ENCODE results near the gene MYO10. TPM values are rescaled to one million over a fixed set of nuclear protein-coding genes. Genes with fewer than 3 reads are reported as not detected.

MYO10 gene
- total RNA-seq, 2 experiments from 2014 or later = 0.03 to 1.7 TPM

GRCh38 chr5:16880547-16880946 lies 55.5 kb downstream of the MYO10 start:
- Histone ChIP-seq H3K27ac (ENCODE audit: low read depth, low read length, poor library complexity, severe bottlenecking) (no peak overlapping the region), H3K36me3 (ENCODE audit: insufficient read depth, low read length) (no peaks in the 10 kb centered on the region), H3K4me1 (ENCODE audit: insufficient read depth, low read length, poor library complexity, severe bottlenecking) (no peaks in the 10 kb centered on the region), H3K79me2 (ENCODE audit: insufficient read depth, low read depth, low read length) (no peaks in the 10 kb centered on the region), H3K9me2 (ENCODE audit: insufficient read depth, low read length) (no peaks in the 10 kb centered on the region), H4K20me1 (ENCODE audit: insufficient read depth, low read length) (no peaks in the 10 kb centered on the region), H2AFZ (ENCODE audit: low read length) (no peak overlapping the region), H3K4me2 (ENCODE audit: low read length) (no peak overlapping the region), H3K4me3 (ENCODE audit: low read depth, low read length, poor library complexity, severe bottlenecking) (no peak overlapping the region), H3K9me3 (ENCODE audit: low read length) (no peaks in the 10 kb centered on the region)
- BruUV-seq (replicated peaks) = no TSS peak
- POLR2A ChIA-PET = no interaction called here
- intact Hi-C loops (cut with micrococcal nuclease; ENCODE audit: unreplicated experiment) = no loop called here
- no peak for DNase-seq (ENCODE audit: low spot score)
- CTCF ChIA-PET (ENCODE audit: unreplicated experiment) = no interaction called here
- TF ChIP-seq EZH2phosphoT487 (IDR thresholded peaks at IDR 0.05; ENCODE audit: borderline replicate concordance, low read depth, low read length) (no peak), CTCF (conservative IDR thresholded peaks at IDR 0.05; ENCODE audit: low read length) (no peak)

GRCh38 chr5:16879650-16880049 lies 56.4 kb downstream of the MYO10 start:
- DNase-seq (ENCODE audit: low spot score) = no peak
- H3K9me3 ChIP-seq (ENCODE audit: low read length) = no peaks in the 10 kb centered on the region
- H3K27ac ChIP-seq (ENCODE audit: low read depth, low read length, poor library complexity, severe bottlenecking) = no peak overlapping the region
- no peak for TF ChIP-seq CTCF (conservative IDR thresholded peaks at IDR 0.05; ENCODE audit: low read length)
- TF ChIP-seq EZH2phosphoT487 (IDR thresholded peaks at IDR 0.05; ENCODE audit: borderline replicate concordance, low read depth, low read length) = no peak
- CTCF ChIA-PET (ENCODE audit: unreplicated experiment) = no interaction called here
- BruUV-seq (replicated peaks) = no TSS peak
- H3K36me3 ChIP-seq (ENCODE audit: insufficient read depth, low read length) = no peaks in the 10 kb centered on the region
- intact Hi-C loops (cut with micrococcal nuclease; ENCODE audit: unreplicated experiment) = no loop called here
- no peaks in the 10 kb centered on the region for H4K20me1 ChIP-seq (ENCODE audit: insufficient read depth, low read length)
- no peak overlapping the region for H3K4me2 ChIP-seq (ENCODE audit: low read length)
- H3K4me3 ChIP-seq (ENCODE audit: low read depth, low read length, poor library complexity, severe bottlenecking) = no peak overlapping the region
- no peaks in the 10 kb centered on the region for H3K4me1 ChIP-seq (ENCODE audit: insufficient read depth, low read length, poor library complexity, severe bottlenecking)
- H3K9me2 ChIP-seq (ENCODE audit: insufficient read depth, low read length) = no peaks in the 10 kb centered on the region
- H2AFZ ChIP-seq (ENCODE audit: low read length) = no peak overlapping the region
- no peaks in the 10 kb centered on the region for H3K79me2 ChIP-seq (ENCODE audit: insufficient read depth, low read depth, low read length)
- POLR2A ChIA-PET = interaction anchor here (0.6 kb wide), 1 partner anchor 1275 kb away, joined by 3 read pairs; no protein-coding TSS in a partner anchor

GRCh38 chr5:16879191-16879590 lies 56.9 kb downstream of the MYO10 start:
- TF ChIP-seq CTCF (conservative IDR thresholded peaks at IDR 0.05; ENCODE audit: low read length) (no peak), EZH2phosphoT487 (IDR thresholded peaks at IDR 0.05; ENCODE audit: borderline replicate concordance, low read depth, low read length) (no peak)
- POLR2A ChIA-PET = interaction anchor here (0.6 to 0.7 kb wide), 2 partner anchors 10 to 1275 kb away, joined by 3 read pairs; no protein-coding TSS in a partner anchor
- Histone ChIP-seq H3K36me3 (ENCODE audit: insufficient read depth, low read length) (no peaks in the 10 kb centered on the region), H2AFZ (ENCODE audit: low read length) (no peak overlapping the region), H4K20me1 (ENCODE audit: insufficient read depth, low read length) (no peaks in the 10 kb centered on the region), H3K27ac (ENCODE audit: low read depth, low read length, poor library complexity, severe bottlenecking) (no peak overlapping the region), H3K4me1 (ENCODE audit: insufficient read depth, low read length, poor library complexity, severe bottlenecking) (no peaks in the 10 kb centered on the region), H3K4me2 (ENCODE audit: low read length) (no peak overlapping the region), H3K79me2 (ENCODE audit: insufficient read depth, low read depth, low read length) (no peaks in the 10 kb centered on the region), H3K4me3 (ENCODE audit: low read depth, low read length, poor library complexity, severe bottlenecking) (no peak overlapping the region), H3K9me3 (ENCODE audit: low read length) (no peaks in the 10 kb centered on the region), H3K9me2 (ENCODE audit: insufficient read depth, low read length) (no peaks in the 10 kb centered on the region)
- no peak for DNase-seq (ENCODE audit: low spot score)
- CTCF ChIA-PET (ENCODE audit: unreplicated experiment) = interaction anchor here (0.6 kb wide), 1 partner anchor 20 kb away, joined by 3 read pairs; no protein-coding TSS in a partner anchor
- no TSS peak for BruUV-seq (replicated peaks)
- intact Hi-C loops (cut with micrococcal nuclease; ENCODE audit: unreplicated experiment) = no loop called here

Data from OCI-LY7 (cell line).